GM12878 (cell line): ENCODE data around the gene TRHDE.

ENCODE experiments used
- CHD2 ChIP-seq: IDR thresholded peaks from 2 replicates; pipeline ENCODE4 v1.6.1; 2011; ENCODE audit warnings: low read depth, low read length, improper control_type of control experiment, borderline replicate concordance
- HDAC2 ChIP-seq: fragments of 200-600 bp; sonication (generic); IDR thresholded peaks from 2 replicates; pipeline ENCODE4 v1.6.1; 2017
- POLR2A ChIP-seq: IDR thresholded peaks from 2 replicates; pipeline ENCODE4 v1.6.1; 2011; ENCODE audit warnings: low read depth, mild to moderate bottlenecking, low read length
- POLR2AphosphoS5 ChIP-seq: IDR thresholded peaks from 2 replicates; pipeline ENCODE4 v1.6.1; 2011; ENCODE audit warnings: mild to moderate bottlenecking, low read length, inconsistent platforms
- SPI1 ChIP-seq: IDR thresholded peaks from 2 replicates; pipeline ENCODE4 v1.6.1; 2011; ENCODE audit warnings: low read depth, mild to moderate bottlenecking, low read length, moderate library complexity, borderline replicate concordance; ENCODE audit not compliant: insufficient read depth
- SUPT20H ChIP-seq: IDR thresholded peaks from 2 replicates; pipeline ENCODE4 v1.6.1; 2011; ENCODE audit warnings: low read depth, mild to moderate bottlenecking, low read length, moderate library complexity, borderline replicate concordance; ENCODE audit not compliant: control insufficient read depth
- ZNF24 ChIP-seq: fragments of 450-650 bp; IDR thresholded peaks from 2 replicates; pipeline ENCODE4 v1.6.1; 2017; ENCODE audit warnings: antibody characterized with exemption, mild to moderate bottlenecking
- ZNF274 ChIP-seq: IDR thresholded peaks from one replicate; pipeline ENCODE4 v1.8.0; 2011; ENCODE audit not compliant: insufficient read length, insufficient read depth
- TF ChIP-seq, protein P1 (sequence below): fragments of 450-650 bp; IDR thresholded peaks from 2 replicates; pipeline ENCODE4 v1.6.1; 2017; ENCODE audit warnings: mild to moderate bottlenecking
- TF ChIP-seq, protein P2 (sequence below): IDR thresholded peaks from 2 replicates; pipeline ENCODE4 v1.6.1; 2011; ENCODE audit warnings: mild to moderate bottlenecking, low read depth, low read length, moderate library complexity; ENCODE audit not compliant: insufficient replicate concordance
- TF ChIP-seq, protein P3 (sequence below): IDR thresholded peaks from 2 replicates; pipeline ENCODE4 v1.6.1; 2012; ENCODE audit warnings: mild to moderate bottlenecking, low read depth, low read length
- TF ChIP-seq, protein P4 (sequence below), 3 experiments: IDR thresholded peaks in 2 of 3; conservative IDR thresholded peaks in 1 of 3; 2 replicates each; pipeline ENCODE4 v1.5.1; 2011; ENCODE audit warnings: low read depth in 3 of 3, low read length in 3 of 3, mild to moderate bottlenecking in 3 of 3, control low read depth in 2 of 3, moderate library complexity in 2 of 3, inconsistent platforms in 1 of 3, mixed read lengths in 1 of 3; ENCODE audit not compliant: control insufficient read depth in 2 of 3, insufficient read depth in 1 of 3; ENCODE audit errors: extremely low read depth in 1 of 3
- TF ChIP-seq, protein P5 (sequence below): IDR thresholded peaks from 2 replicates; pipeline ENCODE4 v1.6.1; 2012; ENCODE audit warnings: low read depth, low read length, improper control_type of control experiment

DNA sequence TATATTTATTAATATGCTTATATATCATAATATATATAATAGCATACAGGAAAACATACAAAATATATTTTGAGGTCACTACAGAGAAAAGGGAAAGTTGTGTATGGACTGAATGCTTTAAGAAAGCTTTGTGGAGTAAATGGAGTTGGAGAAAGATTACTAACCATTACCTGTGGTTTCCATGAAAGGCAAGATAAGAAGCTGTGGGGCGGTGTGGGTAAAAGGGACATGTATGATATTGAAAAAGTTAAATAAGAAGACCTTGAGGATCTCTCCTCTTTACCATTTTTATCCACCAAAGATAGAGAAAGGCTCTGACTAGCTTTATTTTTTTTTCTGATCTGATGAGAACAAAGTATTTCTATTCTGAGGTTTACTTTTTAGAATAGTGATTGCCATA, 404.4 kb downstream of the TRHDE start:
- no peak for TF ChIP-seq CHD2
- no peak for TF ChIP-seq ZNF274
- TF ChIP-seq, protein P1, sequence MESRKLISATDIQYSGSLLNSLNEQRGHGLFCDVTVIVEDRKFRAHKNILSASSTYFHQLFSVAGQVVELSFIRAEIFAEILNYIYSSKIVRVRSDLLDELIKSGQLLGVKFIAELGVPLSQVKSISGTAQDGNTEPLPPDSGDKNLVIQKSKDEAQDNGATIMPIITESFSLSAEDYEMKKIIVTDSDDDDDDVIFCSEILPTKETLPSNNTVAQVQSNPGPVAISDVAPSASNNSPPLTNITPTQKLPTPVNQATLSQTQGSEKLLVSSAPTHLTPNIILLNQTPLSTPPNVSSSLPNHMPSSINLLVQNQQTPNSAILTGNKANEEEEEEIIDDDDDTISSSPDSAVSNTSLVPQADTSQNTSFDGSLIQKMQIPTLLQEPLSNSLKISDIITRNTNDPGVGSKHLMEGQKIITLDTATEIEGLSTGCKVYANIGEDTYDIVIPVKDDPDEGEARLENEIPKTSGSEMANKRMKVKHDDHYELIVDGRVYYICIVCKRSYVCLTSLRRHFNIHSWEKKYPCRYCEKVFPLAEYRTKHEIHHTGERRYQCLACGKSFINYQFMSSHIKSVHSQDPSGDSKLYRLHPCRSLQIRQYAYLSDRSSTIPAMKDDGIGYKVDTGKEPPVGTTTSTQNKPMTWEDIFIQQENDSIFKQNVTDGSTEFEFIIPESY, result no peak
- no peak for TF ChIP-seq ZNF24
- TF ChIP-seq, protein P2, sequence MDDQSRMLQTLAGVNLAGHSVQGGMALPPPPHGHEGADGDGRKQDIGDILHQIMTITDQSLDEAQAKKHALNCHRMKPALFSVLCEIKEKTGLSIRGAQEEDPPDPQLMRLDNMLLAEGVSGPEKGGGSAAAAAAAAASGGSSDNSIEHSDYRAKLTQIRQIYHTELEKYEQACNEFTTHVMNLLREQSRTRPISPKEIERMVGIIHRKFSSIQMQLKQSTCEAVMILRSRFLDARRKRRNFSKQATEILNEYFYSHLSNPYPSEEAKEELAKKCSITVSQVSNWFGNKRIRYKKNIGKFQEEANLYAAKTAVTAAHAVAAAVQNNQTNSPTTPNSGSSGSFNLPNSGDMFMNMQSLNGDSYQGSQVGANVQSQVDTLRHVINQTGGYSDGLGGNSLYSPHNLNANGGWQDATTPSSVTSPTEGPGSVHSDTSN, result no peak
- TF ChIP-seq, protein P3, sequence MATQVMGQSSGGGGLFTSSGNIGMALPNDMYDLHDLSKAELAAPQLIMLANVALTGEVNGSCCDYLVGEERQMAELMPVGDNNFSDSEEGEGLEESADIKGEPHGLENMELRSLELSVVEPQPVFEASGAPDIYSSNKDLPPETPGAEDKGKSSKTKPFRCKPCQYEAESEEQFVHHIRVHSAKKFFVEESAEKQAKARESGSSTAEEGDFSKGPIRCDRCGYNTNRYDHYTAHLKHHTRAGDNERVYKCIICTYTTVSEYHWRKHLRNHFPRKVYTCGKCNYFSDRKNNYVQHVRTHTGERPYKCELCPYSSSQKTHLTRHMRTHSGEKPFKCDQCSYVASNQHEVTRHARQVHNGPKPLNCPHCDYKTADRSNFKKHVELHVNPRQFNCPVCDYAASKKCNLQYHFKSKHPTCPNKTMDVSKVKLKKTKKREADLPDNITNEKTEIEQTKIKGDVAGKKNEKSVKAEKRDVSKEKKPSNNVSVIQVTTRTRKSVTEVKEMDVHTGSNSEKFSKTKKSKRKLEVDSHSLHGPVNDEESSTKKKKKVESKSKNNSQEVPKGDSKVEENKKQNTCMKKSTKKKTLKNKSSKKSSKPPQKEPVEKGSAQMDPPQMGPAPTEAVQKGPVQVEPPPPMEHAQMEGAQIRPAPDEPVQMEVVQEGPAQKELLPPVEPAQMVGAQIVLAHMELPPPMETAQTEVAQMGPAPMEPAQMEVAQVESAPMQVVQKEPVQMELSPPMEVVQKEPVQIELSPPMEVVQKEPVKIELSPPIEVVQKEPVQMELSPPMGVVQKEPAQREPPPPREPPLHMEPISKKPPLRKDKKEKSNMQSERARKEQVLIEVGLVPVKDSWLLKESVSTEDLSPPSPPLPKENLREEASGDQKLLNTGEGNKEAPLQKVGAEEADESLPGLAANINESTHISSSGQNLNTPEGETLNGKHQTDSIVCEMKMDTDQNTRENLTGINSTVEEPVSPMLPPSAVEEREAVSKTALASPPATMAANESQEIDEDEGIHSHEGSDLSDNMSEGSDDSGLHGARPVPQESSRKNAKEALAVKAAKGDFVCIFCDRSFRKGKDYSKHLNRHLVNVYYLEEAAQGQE, result no peak
- TF ChIP-seq SUPT20H, result no peak
- TF ChIP-seq, protein P4, sequence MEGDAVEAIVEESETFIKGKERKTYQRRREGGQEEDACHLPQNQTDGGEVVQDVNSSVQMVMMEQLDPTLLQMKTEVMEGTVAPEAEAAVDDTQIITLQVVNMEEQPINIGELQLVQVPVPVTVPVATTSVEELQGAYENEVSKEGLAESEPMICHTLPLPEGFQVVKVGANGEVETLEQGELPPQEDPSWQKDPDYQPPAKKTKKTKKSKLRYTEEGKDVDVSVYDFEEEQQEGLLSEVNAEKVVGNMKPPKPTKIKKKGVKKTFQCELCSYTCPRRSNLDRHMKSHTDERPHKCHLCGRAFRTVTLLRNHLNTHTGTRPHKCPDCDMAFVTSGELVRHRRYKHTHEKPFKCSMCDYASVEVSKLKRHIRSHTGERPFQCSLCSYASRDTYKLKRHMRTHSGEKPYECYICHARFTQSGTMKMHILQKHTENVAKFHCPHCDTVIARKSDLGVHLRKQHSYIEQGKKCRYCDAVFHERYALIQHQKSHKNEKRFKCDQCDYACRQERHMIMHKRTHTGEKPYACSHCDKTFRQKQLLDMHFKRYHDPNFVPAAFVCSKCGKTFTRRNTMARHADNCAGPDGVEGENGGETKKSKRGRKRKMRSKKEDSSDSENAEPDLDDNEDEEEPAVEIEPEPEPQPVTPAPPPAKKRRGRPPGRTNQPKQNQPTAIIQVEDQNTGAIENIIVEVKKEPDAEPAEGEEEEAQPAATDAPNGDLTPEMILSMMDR (IDR thresholded peaks at IDR 0.05 in 2 of 3, conservative IDR thresholded peaks at IDR 0.05 in 1 of 3; ENCODE audit: control insufficient read depth in 2 of 3, extremely low read depth in 1 of 3, insufficient read depth in 1 of 3, low read depth in 3 of 3, low read length in 3 of 3), result no peak
- TF ChIP-seq POLR2A, result no peak
- TF ChIP-seq POLR2AphosphoS5, result no peak
- TF ChIP-seq HDAC2, result no peak
- no peak for TF ChIP-seq SPI1
- TF ChIP-seq, protein P5, sequence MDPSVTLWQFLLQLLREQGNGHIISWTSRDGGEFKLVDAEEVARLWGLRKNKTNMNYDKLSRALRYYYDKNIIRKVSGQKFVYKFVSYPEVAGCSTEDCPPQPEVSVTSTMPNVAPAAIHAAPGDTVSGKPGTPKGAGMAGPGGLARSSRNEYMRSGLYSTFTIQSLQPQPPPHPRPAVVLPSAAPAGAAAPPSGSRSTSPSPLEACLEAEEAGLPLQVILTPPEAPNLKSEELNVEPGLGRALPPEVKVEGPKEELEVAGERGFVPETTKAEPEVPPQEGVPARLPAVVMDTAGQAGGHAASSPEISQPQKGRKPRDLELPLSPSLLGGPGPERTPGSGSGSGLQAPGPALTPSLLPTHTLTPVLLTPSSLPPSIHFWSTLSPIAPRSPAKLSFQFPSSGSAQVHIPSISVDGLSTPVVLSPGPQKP, result no peak
